NCI-H345 treated with DMSO at 0.1 percent for 48 hours (cell line): ENCODE data around the gene CERT1.
"Not testable (repeated sequence)": the region's sequence is repeated elsewhere in the genome, so short reads cannot be mapped to it uniquely, and the experiment has no call there.

Source experiments
- DNase-seq: peaks from one replicate; lab custom pipeline; 2025; ENCODE audit not compliant: unreplicated experiment; lab: John Stamatoyannopoulos, UW

The CERT1 gene

DNA sequence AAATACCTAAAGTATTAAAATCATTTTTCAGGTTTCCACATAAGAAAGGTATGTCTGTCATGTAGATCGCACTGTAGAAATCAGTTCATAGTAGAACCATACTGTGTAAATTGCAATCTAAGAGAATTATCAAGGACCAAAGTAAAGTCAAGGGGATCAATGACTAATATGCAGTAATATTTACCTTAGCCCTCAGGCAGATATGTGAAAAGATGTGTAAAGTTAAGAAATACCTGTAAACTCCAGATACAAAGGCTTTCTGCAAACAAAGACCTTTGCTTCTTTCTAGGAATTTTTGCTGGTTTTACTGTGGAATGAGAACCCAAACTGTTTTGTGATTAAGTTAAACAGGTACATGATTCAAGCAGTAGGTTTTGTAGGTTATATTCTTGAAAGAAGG lies 11.8 kb upstream of the CERT1 start:
- DNase-seq: no peak

DNA sequence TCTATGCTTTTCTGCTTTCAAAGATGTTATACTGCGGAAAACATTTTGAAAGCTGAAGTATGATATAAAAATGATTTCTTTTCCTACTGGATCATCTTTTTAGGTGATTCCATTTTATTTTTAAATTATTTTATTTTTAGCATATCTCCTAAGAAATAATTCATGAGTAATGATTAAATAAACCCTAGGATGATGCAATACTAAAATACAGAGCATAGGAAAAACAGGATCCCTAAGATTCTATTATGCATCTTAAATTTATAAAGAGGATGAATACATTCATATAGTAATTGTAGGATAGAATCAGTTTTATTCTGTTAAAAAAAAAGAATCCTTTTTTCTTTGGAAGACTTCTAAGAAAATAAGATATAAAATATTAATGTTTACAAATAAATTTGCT lies 11.1 kb upstream of the CERT1 start:
- no peak for DNase-seq

DNA sequence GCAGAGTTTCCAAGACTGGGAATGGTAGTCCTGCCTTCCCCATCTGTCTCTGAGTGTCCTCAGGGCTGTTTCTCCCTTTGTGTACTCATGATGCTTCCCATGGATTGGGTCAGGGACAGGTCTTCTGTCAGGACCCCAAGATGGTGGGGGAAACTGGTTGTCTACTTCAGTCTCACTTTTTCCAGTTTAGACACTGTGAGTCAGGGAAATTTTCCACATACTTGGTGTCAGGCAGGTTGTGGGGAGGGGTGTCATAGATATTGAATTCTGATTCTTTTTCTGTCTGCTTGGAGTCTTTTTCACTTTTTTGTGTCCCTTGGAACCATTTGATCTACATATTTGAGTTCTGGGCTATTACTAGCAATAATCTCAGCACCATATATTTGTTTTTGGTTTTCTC lies 10.6 kb upstream of the CERT1 start:
- no peak for DNase-seq

DNA sequence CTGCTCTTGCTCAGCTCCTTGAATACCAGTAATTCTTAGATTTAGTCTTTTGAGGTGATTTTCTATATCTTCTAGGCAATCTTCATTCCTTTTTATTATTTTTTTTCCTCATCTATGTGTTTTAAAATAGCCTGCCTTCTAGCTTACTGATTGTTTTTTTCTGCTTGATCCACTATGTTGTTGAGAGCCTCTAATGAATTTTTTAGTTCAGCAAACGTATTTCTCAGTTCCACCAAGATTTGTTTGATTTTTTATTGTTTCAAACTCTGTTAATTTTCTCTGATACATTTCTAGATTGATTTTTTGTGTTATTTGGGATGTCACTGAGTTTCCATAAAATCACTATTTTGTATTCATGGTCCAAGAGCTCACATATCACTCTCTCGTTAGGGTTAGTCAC lies 9.8 kb upstream of the CERT1 start:
- no peak for DNase-seq

DNA sequence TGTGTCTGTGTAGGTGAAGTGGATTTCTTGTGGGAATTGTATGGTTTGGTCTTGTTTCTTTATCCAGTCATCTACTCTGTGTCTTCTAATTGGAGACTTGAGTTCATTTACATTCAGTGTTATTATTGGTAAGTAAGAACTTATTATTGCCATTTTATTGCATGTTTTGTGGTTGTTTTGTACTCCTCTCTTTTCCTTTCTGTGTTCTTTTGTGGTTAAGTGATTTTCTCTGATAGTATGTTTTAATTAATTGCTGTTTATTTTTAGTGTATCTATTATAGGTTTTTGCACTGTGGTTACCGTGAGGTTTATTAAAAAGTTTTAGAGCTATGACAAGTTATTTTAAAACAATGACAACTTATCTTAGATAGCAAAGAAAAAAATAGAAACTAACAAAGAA lies 8.3 kb upstream of the CERT1 start:
- DNase-seq: no peak

DNA sequence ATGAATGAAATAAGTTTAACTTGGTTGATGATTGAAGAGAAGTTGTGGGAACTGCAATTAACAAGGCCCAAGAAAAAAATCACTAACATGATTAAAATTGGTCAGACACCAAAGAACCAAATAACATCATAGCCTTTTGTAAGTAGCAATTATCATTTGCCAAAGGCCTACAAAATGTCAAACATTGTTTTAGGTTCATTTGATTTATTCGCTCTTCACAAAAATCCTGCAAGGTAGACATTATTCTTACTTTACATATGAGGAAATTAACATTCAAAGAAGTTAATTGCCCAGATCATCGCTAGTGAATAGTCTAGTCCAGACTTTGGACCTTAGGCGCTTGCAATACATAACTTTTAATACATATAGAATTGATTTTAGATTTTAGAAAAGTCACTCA lies 2.9 kb upstream of the CERT1 start:
- DNase-seq: no peak

DNA sequence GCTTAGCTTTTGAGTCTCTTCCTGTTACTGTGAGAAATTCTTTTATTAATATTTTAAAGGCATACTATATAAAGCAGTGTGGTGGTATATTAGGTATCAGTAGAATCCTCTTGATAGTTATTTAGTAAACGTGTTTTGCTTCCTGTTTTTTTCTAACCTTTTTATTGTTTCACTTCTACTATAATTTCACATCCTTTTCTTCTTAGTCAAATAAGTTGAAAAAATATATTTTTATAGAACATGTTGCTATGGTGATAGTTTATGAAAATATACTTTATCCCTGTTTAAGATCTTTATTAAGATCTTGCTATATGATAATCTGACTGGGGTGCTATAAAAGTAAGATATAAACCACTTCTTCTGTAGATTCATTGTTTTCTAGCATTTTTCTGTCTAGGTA lies 2.4 kb upstream of the CERT1 start:
- DNase-seq: no peak

DNA sequence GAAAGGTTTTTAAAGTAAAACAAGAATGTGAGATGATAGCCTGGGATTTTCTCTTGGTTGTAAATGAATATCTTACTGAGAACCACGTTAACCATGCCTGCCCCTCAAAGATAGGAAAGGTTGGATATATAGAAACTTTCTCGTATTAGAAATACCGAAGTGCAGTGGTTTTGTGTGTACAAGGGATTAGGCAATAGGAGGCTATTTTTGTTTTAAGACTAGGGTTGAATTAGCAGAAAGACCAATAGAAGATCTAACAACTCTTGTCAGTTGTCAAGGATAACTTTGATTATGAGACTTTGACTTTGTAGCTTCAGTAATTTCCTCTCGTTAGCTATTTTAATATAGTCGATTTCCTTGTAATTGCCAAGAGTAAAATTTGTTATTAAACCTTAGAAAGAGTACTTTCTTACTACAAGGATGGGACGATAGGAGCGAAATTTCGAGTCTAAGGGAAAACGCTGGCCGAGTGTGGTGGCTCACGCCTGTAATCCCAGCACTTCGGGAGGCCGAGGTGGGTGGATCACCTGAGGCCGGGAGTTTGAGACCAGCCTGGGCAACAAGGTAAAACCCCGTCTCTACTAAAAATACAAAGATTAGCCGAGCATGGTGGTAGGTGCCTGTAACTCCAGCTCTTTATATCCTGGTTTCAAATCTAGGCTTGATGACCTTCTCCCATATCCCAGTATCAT lies 1.1 kb upstream of the CERT1 start:
- no peak for DNase-seq

DNA sequence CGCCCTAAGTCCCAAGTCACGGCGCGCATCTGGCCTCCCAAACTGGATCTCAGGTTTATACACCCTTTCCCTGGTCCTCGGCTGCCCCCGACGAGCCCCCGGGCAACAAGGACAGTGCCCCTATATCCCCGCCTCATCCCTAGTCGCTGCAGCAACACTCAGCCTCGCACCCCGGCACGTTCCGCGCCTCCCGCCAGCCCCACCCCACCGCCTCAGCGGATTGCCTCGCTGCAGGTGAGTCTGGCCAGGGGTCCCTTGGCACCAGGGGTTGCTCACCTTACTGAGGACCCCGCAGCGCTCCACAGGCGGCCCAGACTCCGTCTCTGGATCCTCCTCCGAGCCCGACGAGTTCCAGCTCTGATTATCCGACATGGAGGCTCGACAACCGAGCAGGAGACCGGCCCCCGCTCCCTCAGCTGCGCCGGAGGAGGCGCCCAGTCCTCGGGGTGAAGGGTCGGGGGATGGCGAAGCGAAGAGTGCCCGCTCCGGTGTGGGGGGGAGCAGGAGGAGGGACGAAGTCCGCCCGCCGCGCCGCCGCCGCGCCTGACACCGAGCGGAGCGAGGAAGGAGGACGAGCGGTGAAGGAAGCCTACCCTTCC lies 494 bp downstream of the CERT1 start:
- no peak for DNase-seq

DNA sequence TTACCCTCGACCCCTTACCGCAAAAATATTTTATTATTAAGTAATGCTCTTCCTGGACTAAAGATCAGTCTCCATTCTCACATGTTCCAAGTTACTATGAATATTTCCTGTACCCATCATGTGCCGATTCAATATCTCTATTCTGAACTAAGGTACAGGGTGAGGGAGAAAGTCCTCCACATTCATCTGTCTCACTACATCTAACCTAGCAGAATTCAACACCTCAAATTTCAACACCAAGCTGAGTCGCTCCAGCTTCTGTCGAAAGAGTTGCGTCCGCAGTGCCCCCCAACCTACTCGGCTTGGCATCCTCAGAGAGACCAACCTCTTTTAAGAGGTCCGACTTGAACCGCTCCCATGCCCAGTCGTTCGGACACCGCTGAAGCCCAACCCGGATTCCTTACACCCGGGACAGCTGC lies 1.0 kb downstream of the CERT1 start:
- no peak for DNase-seq

DNA sequence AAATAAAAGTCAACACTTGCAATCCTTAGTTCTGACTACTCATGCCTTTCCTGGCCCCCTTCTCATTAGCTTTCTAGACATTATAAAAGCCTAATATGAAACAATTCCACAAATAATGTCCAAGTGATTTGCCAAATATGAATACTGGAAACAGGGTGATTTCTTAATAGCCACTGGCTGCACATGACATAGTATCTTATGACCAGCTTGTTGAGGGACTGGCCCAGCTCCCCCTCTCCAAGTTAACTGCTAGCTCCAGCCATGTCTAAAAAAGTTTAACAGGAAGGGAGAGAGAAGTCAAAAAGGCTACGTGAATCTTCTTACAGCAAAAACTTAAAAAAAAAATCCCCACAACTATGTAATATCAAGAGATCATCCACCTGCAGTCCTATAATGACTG lies 1.5 kb downstream of the CERT1 start:
- no peak for DNase-seq

DNA sequence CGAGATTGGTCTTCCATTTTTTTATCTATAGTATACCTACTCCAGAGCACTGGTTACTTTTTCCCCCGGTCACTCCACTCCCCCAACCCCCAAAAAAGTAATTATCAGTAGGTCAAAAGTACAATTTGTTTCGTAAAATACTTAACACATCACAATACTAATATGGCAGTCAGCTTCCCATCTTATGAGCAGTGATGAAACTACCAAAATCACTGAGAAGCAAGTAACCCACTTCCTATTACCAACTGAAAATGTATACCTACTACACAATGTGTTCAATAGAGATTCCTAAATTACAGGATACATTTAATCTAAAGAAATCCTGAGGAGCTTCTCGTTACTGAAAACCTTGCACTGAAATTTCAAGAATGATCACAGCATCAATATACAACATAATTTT lies 1.9 kb downstream of the CERT1 start:
- no peak for DNase-seq

DNA sequence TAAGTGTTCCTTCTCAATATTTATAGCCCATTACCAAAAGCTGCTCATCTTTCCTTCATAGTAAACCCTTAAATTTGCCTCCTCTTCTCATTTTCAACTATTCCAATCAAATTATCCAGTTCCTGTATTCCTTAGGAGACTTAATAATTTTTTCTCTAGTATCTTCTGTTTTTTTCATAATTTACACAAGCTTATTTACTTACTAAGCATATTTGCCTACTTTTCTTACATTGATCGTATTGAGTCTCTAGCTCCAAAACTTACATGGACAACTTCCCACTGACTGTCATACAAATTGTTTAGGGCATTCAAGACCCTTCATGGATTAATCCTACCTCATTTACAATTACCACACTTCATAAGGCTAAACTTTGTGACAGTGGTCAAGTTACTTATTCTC lies 3.6 kb downstream of the CERT1 start:
- no peak for DNase-seq

DNA sequence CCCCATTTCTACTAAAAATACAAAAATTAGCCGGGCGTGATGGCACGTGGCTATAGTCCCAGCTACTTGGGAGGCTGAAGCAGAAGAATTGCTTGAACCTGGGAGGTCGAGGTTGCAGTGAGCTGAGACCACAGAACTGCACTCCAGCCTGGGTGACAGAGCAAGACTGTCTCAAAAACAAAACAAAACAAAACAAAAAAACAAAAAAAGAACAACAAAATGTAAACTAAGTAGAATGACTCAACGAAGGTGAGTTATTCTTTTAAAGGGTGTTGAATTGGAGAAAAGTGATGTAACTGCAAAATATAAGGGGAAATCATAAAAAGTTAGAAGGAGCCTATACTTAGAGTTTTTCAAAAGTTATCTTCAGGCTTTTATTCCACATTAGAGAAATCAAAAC lies 6.3 kb downstream of the CERT1 start:
- not testable (repeated sequence) for DNase-seq

DNA sequence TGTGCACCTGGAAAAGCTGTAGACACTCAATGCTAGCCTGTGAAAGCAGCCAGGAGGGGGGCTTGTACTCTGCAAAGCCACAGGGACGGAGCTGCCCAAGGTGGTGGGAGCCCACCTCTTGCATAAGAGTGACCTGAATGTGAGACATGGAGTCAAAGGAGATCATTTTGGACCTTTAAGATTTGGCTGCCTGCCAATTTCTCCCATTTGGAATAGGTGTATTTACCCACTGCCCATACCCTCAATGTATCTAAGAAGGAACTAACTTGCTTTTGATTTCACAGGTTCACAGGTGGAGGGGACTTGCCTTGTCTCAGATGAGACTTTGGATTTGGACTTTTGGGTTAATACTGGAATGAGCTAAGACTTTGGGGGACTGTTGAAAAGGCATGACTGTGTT lies 12.6 kb downstream of the CERT1 start:
- DNase-seq: not testable (repeated sequence)

DNA sequence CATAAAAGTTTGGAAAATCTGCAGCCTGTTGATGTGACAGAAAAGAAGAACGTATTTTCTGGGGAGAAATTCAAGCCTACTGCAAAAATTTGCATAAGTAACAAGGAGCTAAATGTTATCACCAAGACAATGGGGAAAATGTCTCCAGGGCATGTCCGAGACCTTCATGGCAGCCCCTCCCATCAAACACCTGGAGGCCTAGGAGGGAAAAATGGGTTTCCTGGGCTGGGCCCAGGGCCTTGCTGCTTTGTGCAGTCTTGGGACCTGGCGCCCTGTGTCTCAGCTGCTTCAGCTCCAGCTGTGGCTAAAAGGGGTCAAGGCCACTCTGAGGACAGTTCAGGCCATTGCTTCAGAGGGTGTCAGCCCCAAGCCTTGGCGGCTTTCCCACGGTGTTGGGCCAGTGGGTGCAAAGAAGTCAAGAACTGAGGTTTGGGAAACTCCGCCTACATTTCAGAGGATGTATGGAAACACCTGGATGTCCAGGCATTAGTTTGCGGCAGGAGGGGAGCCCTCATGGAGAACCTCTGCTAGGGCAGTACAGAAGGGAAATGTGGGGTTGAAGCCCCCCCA lies 13.1 kb downstream of the CERT1 start:
- DNase-seq: no peak

DNA sequence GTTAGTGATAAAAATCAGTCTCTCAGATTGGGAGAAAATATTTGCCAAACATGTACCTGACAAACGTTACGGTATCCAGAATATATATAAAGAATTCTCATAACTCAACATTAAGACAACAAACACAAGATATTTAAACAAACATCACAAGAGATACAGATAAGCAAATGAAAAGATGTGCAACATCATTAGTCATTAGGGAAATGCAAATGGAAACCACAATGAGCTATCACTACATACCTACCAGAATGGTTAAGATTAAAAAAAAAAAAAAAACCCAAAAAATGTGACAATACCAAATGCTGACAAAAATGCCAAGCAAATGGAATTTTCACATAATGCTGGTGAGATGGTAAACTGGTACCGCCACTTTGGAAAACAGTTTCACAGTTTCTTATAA lies 15.4 kb downstream of the CERT1 start:
- DNase-seq: no peak

DNA sequence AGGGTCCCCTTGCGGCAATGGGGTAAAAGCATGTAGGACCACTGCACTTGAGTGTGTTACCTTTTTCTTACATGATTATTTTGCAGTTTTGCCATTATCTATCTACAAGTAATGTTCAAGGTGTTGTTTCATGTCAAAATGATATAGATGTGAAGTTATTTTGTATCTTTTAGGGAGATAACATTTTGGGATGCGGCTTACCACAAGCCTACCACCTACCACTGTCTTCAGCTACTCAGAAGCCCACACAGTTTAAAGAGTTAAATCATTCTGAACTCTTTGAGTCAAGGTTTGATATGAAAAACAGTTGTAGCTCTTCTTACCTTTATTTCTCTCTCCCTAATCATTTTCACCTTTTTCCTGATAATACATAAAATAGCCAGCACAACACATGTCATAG lies 19.8 kb downstream of the CERT1 start:
- no peak for DNase-seq

DNA sequence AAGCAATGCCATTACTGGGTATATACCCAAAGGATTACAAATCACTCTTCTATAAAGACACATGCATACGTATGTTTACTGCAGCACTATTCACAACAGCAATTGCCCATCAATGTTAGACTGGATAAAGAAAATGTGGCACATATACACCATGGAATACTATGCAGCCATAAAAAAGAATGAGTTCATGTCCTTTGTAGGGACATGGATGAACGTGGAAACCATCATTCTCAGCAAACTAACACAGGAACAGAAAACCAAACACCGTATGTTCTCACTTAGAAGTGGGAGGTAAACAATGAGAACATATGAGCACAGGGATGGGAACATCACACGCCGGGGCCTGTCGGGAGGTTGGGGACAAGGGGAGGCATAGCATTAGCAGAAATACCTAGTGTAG lies 21.6 kb downstream of the CERT1 start:
- DNase-seq: not testable (repeated sequence)

DNA sequence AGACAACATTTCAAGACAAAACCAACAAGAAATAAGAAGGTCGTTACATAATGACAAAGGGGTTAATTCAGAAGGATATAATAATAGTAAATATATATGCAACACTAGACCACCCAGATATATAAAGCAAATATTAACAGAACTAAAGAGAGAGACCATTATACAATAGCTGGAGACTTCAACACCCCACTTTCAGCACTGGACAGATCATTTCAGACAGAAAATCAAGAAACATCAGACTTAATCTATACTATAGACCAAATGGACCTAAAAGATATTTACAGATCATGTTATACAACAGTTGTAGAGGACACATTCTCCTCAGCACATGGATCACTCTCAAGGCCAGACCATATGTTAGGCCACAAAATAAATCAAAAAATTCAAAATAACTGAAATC lies 26.8 kb downstream of the CERT1 start:
- no peak for DNase-seq

DNA sequence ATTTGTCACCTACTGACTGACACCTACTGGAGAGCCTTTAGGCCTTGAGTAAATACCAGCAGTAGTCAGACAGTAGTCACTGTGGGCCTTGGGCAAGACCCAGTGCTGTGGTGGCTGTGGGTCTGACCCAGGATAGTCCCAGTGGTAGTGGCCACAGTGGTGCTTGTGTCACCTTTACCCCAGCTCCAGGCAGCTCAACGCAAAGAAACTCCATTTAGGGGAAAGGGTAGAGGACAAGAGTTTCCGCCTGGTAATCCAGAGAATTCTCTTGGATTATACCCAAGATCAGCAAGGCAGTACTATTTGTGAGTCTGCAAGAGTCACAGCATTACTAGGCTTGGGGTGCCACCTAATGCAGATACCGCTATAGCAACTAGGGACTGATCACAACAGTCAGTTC lies 28.9 kb downstream of the CERT1 start:
- DNase-seq: no peak

DNA sequence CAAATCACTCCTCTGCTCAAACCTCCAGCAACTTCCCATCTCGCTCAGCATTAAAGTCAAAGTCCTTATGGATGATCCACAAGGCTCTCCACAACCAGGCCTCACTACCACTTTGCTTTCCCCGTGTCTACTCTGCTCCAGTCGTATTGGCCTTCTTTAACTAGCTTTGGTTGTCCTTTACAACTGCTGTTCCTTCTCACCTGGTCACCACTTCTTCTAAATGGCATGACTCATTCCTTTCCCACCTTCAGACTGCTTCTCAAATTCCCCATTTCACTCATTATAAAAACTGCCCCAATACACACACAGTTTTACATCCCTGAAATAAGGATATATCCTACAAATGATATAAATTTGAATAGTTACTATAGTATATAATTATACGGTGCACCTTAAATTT lies 30.4 kb downstream of the CERT1 start:
- DNase-seq: no peak

DNA sequence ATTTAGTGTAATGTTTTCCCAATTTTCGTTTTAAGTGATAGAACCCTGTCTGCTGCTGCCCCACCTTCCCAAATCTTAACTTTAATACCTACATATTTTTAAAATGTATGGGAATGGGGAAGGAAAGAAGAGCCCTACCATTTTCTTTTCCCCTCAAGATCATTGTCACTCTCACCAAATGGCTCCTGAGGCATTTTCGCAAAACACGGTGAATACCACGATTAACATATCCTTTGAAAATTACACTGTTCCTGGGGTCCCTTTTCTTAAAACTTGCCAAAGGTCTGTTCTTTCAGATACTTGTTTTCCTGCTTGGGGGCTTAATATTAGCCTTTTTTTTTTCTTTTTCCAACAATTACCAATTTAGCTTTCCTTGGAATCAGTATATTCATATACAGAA lies 36.1 kb downstream of the CERT1 start:
- DNase-seq: no peak
